OCI-LY1 (cell line): ENCODE results near the gene INPP5A.

ENCODE experiments used
- CTCF ChIP-seq: fragments of 200-600 bp; sonication (generic), shearing (Covaris generic); IDR thresholded peaks from 2 replicates; pipeline ENCODE4 v1.5.1; 2017; ENCODE audit warnings: mild to moderate bottlenecking, antibody characterized with exemption, low read length, moderate library complexity, mixed read lengths
- EZH2 ChIP-seq: fragments of 200-600 bp; sonication (generic), shearing (Covaris generic); IDR thresholded peaks from 2 replicates; pipeline ENCODE4 v1.8.0; 2017; ENCODE audit warnings: borderline replicate concordance, mixed run types, mild to moderate bottlenecking, antibody characterized with exemption, low read length, moderate library complexity, mixed read lengths

- TF ChIP-seq CTCF (no peak), EZH2 (no peak)
Observed at GRCh38 chr10:132774902-132775863, 237.6 kb downstream of the INPP5A start.
